Hepatocyte (in vitro differentiated cells): ENCODE data around the gene FGF12. TPM values are rescaled to one million over a fixed set of nuclear protein-coding genes. Genes with fewer than 3 reads are reported as not detected.

Experiments
- DNase-seq: peaks from one replicate; pipeline ENCODE4 v3.0.0-alpha.2; 2016; ENCODE audit warnings: low spot score
- H2AFZ ChIP-seq: fragments of 200-600 bp; sonication (generic); 2 replicates; pipeline ENCODE4 v1.6.0; 2016; ENCODE audit warnings: antibody characterized with exemption, mild to moderate bottlenecking
- H3K27ac ChIP-seq: fragments of 200-600 bp; sonication (generic); 2 replicates; pipeline ENCODE4 v1.5.1; 2016; ENCODE audit warnings: mild to moderate bottlenecking
- H3K27me3 ChIP-seq: fragments of 200-600 bp; sonication (generic); 2 replicates; pipeline ENCODE4 v1.6.1; 2016
- H3K36me3 ChIP-seq: fragments of 200-600 bp; sonication (generic); replicated peaks from 2 replicates; pipeline ENCODE4 v1.5.1; 2016; ENCODE audit warnings: low read depth; ENCODE audit not compliant: insufficient read depth
- H3K4me1 ChIP-seq: fragments of 200-600 bp; sonication (generic); 2 replicates; pipeline ENCODE4 v1.5.1; 2016; ENCODE audit warnings: mild to moderate bottlenecking, moderate library complexity; ENCODE audit not compliant: insufficient read depth
- H3K4me2 ChIP-seq: fragments of 200-600 bp; sonication (generic); 2 replicates; pipeline ENCODE4 v1.6.0; 2016
- H3K4me3 ChIP-seq: fragments of 200-600 bp; sonication (generic); 2 replicates; pipeline ENCODE4 v1.5.1; 2016; ENCODE audit warnings: mild to moderate bottlenecking
- H3K79me2 ChIP-seq: fragments of 200-600 bp; sonication (generic); 2 replicates; pipeline ENCODE4 v1.6.0; 2017; ENCODE audit warnings: mild to moderate bottlenecking
- H3K9me2 ChIP-seq: fragments of 200-600 bp; sonication (generic); replicated peaks from 2 replicates; pipeline ENCODE4 v1.6.0; 2017; ENCODE audit warnings: mild to moderate bottlenecking; ENCODE audit not compliant: insufficient read depth
- H3K9me3 ChIP-seq: fragments of 200-600 bp; sonication (generic); 2 replicates; pipeline ENCODE4 v1.5.1; 2016; ENCODE audit warnings: low read depth, mild to moderate bottlenecking
- H4K20me1 ChIP-seq: fragments of 200-600 bp; sonication (generic); 2 replicates; pipeline ENCODE4 v1.6.0; 2016; ENCODE audit warnings: mild to moderate bottlenecking; ENCODE audit not compliant: insufficient read depth, poor library complexity, severe bottlenecking
- CTCF ChIP-seq: fragments of 200-600 bp; sonication (generic); IDR thresholded peaks from 2 replicates; pipeline ENCODE4 v1.5.1; 2016; ENCODE audit warnings: antibody characterized with exemption, mild to moderate bottlenecking; ENCODE audit not compliant: poor library complexity
- EZH2 ChIP-seq: fragments of 200-600 bp; sonication (generic); IDR thresholded peaks from 2 replicates; pipeline ENCODE4 v1.6.1; 2016; ENCODE audit warnings: antibody characterized with exemption, mild to moderate bottlenecking, borderline replicate concordance
- EZH2phosphoT487 ChIP-seq: fragments of 200-600 bp; sonication (generic); IDR thresholded peaks from one replicate; pipeline ENCODE4 v1.6.1; 2018; ENCODE audit warnings: antibody characterized with exemption, mild to moderate bottlenecking, low read depth, moderate library complexity; ENCODE audit not compliant: unreplicated experiment, severe bottlenecking
- WGBS: methylation state at CpG from one replicate; pipeline ENCODE4 v1.1.6; 2016; ENCODE audit warnings: low lambda C conversion rate; ENCODE audit errors: missing lambda C conversion rate; 5-methylcytosine and 5-hydroxymethylcytosine counted together
- polyA plus RNA-seq: library from polyadenylated mRNA; unstranded; fragments of >200 nt; fragmentation: Nextera tagmentation; extraction: Ambion mirVana; gene quantifications from 2 replicates; pipeline ENCODE4 v1.2.1, GENCODE V29; 2016
- total RNA-seq: library from RNA; depleted of rRNA; stranded (reverse); fragments of >200 nt; gene quantifications from 2 replicates; pipeline ENCODE4 v1.2.3, GENCODE V29; 2014

FGF12 gene
- total and polyA plus RNA-seq, 2 experiments from 2014 or later = 2.1 TPM

- peak; percentile 51 for DNase-seq
- no peak overlapping the region for H2AFZ ChIP-seq
- no peaks in the 10 kb centered on the region for H3K4me1 ChIP-seq
- no peak overlapping the region for H3K27ac ChIP-seq
- H3K27me3 ChIP-seq = no peaks in the 10 kb centered on the region
- H3K36me3 ChIP-seq = no peaks in the 10 kb centered on the region
- H3K4me2 ChIP-seq = no peak overlapping the region
- no peaks in the 10 kb centered on the region for H4K20me1 ChIP-seq
- no peak overlapping the region for H3K4me3 ChIP-seq
- H3K9me2 ChIP-seq = no peaks in the 10 kb centered on the region
- TF ChIP-seq EZH2 = no peak
- no peak for TF ChIP-seq EZH2phosphoT487
- peak; percentile 64 for TF ChIP-seq CTCF
- WGBS = 44% methylated on average over 4 of the region's 4 CpGs
- no peaks in the 10 kb centered on the region for H3K79me2 ChIP-seq
- H3K9me3 ChIP-seq = no peaks in the 10 kb centered on the region
Observed at GRCh38 chr3:192130534-192131132, 596.7 kb downstream of the FGF12 start.

GRCh38 chr3:192129586-192129985, 597.8 kb downstream of the FGF12 start:
- Histone ChIP-seq H2AFZ (no peak overlapping the region), H3K9me3 (no peaks in the 10 kb centered on the region), H3K9me2 (no peaks in the 10 kb centered on the region), H3K79me2 (no peaks in the 10 kb centered on the region), H3K36me3 (no peaks in the 10 kb centered on the region), H3K4me2 (no peak overlapping the region), H3K4me3 (no peak overlapping the region), H3K27ac (no peak overlapping the region), H4K20me1 (no peaks in the 10 kb centered on the region), H3K27me3 (no peaks in the 10 kb centered on the region), H3K4me1 (no peaks in the 10 kb centered on the region)
- TF ChIP-seq EZH2 (no peak), CTCF (no peak)
- WGBS = 100% methylated on average over 1 of the region's 1 CpG
- DNase-seq = no peak

GRCh38 chr3:192128922-192129321, 598.4 kb downstream of the FGF12 start:
- Histone ChIP-seq H3K36me3 (no peaks in the 10 kb centered on the region), H3K79me2 (no peaks in the 10 kb centered on the region), H3K9me2 (no peaks in the 10 kb centered on the region), H3K4me3 (no peak overlapping the region), H3K27ac (no peak overlapping the region), H3K4me1 (no peaks in the 10 kb centered on the region), H3K9me3 (no peaks in the 10 kb centered on the region), H3K27me3 (no peaks in the 10 kb centered on the region), H2AFZ (no peak overlapping the region), H4K20me1 (no peaks in the 10 kb centered on the region), H3K4me2 (no peak overlapping the region)
- peak; percentile 14 for DNase-seq
- WGBS = 50% methylated on average over 4 of the region's 4 CpGs
- no peak for TF ChIP-seq CTCF
- TF ChIP-seq EZH2 = no peak
- no peak for TF ChIP-seq EZH2phosphoT487

GRCh38 chr3:192128060-192128459, 599.3 kb downstream of the FGF12 start:
- no peaks in the 10 kb centered on the region for H3K27me3 ChIP-seq
- no peak overlapping the region for H3K4me2 ChIP-seq
- no peaks in the 10 kb centered on the region for H3K9me2 ChIP-seq
- no peak overlapping the region for H2AFZ ChIP-seq
- no peak overlapping the region for H3K27ac ChIP-seq
- H4K20me1 ChIP-seq = no peaks in the 10 kb centered on the region
- H3K9me3 ChIP-seq = no peaks in the 10 kb centered on the region
- DNase-seq = no peak
- H3K4me1 ChIP-seq = no peaks in the 10 kb centered on the region
- H3K4me3 ChIP-seq = no peak overlapping the region
- no peaks in the 10 kb centered on the region for H3K79me2 ChIP-seq
- H3K36me3 ChIP-seq = no peaks in the 10 kb centered on the region
- no peak for TF ChIP-seq CTCF
- no peak for TF ChIP-seq EZH2phosphoT487
- TF ChIP-seq EZH2 = no peak
- WGBS = 84% methylated on average over 4 of the region's 4 CpGs
